WI38 (cell line): ENCODE results near the gene BIN2.
"Not testable (repeated sequence)": the region's sequence is repeated elsewhere in the genome, so short reads cannot be mapped to it uniquely, and the experiment has no call there.

Experiments used
- H3K4me3 ChIP-seq: 2 replicates; pipeline ENCODE4 v1.5.1; 2011; ENCODE audit warnings: low read depth, mild to moderate bottlenecking, control low read depth, low read length
- CTCF ChIP-seq: IDR thresholded peaks from 2 replicates; pipeline ENCODE4 v1.5.1; 2012; ENCODE audit warnings: low read depth, mild to moderate bottlenecking, control low read depth, low read length

Gene BIN2

DNA sequence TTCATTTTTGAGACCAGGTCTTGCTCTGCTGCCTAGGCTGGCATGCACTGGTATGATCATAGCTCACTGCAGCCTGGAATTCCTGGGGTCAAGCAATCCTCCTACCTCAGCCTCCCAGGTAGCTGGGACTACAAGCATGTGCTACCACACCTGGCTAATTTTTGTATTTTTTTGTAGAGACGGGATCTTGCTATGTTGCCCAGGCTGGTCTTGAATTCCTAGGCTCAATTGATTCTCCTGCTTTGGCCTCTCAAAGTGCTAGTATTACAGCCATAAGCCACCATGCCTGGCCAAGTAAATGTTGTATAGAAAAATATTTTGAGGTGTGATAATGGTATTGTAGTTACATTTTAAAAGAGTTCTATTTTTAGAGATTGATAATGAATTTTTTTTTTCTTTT lies 12.6 kb downstream of the BIN2 start:
- no peak for TF ChIP-seq CTCF
- no peak overlapping the region for H3K4me3 ChIP-seq

- TF ChIP-seq CTCF: no peak
- no peak overlapping the region for H3K4me3 ChIP-seq
Observed at GRCh38 chr12:51307655-51308593, 16.1 kb downstream of the BIN2 start.

DNA sequence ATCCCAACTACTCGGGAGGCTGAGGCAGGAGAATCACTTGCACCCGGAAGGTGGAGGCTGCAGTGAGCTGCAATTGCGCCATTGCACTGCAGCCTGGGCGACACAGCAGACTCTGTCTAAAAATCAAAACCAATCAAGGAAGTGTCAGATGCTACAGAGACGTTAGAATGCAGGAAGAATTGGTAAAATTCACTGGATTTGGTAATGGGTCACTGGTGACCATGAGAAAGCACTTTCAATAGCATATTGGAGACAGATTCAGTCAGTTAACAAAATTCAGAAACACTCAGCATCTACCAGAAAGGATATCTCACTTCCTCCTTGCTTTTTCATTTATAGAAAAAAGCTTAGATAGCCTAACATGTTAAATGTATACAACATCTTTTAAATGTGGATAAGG lies 17.5 kb downstream of the BIN2 start:
- TF ChIP-seq CTCF: no peak
- no peak overlapping the region for H3K4me3 ChIP-seq

DNA sequence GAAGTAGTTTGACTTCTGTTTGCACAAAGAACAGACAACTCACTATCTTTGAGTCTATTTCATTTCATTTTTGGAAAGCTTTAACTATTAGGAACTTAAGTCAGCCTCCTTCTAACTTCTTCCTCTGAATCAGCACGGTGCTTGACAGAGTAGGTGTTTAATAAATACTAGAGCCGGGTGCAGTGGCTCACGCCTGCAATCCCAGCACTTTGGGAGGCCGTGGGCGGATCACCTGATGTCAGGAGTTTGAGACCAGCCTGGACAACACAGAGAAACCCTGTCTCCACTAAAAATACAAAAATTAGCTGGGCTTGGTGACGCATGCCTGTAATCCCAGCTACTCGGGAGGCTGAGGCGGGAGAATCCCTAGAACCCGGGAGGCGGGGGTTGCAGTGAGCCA lies 23.2 kb downstream of the BIN2 start:
- H3K4me3 ChIP-seq: not testable (repeated sequence)

- no peak for TF ChIP-seq CTCF
- H3K4me3 ChIP-seq: no peak overlapping the region
Observed at GRCh38 chr12:51295651-51296050, 28.3 kb downstream of the BIN2 start.

DNA sequence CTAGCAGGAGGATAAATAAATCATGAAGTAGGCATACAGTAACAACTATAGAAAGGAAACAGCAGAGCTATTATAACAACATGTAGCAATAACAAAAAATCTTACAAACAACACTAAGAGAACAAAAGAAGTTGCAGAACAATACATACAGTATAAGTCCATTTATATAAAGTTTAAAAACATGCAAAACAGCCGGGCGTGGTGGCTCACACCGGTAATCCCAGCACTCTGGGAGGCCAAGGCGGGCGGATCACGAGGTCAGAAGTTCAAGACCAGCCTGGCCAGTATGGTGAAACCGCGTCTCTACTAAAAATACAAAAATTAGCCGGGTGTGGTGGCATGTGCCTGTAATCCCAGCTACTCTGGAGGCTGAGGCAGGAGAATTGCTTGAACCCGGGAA lies 29.9 kb downstream of the BIN2 start:
- not testable (repeated sequence) for H3K4me3 ChIP-seq

DNA sequence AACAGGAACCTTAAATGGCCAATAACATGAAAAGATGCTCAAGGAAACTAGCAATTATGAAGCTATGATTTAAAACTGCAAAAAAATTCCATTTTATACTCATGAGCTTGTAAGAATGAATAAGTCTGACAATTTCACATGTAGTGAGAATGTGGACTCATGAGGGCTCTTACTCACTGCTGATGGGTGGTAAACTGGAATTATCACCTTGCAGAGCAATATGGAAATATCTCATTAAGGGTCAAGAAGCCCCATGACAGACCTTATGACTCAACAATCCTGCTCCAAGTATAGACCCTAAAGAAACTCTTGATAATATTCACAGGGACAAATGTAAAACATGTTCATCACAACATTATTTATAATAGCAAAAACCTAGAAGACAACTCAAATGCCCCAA lies 30.3 kb downstream of the BIN2 start:
- TF ChIP-seq CTCF: no peak
- H3K4me3 ChIP-seq: no peak overlapping the region

DNA sequence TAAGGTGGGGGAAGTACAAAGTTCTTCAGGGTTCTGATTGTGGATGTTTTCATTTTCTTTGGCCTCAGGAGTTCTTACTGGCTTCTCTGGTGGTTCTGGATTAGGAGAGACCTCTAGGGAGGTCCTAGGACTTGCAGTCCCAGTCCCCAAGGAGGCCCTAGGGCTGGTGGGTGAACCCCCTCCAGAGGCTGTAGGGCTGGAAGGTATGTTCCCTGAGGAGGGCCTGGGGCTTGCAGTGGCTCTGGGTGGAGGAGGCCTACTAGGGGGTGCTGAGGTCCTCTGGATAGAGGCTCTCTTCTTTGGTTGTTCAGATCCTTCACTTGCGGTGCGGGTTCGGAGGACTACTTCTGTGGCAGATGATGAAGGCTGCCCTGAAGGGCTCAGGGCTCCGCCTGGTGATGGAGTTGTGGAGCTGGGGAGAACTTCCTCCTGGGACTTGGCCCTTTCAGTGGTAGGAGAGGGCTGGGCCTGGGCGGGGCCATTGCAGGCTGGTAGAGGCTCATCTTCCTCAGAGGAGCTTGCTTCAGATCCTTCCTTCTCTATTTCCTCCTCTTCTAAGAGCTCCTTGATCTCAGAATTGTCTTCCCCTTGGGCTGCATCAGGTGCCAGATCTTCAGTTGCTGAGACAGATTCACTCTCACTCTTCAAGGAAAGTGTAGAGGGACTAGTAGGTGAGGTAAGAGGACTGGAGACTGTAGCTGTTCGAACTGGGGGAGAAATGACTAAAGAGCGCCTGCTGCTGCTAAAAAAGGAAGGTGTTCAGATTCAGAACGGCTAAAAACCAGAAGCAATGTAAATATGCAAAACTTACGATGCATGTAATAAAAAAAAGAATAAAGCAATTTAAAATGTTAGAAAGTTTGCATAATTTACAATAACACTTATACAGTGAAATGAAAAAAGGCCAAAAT lies 32.1 kb downstream of the BIN2 start:
- H3K4me3 ChIP-seq: not testable (repeated sequence)
